Naive thymus-derived CD4-positive, alpha-beta T cell (primary cell): ENCODE data around the gene KIFC1. TPM values are rescaled to one million over a fixed set of nuclear protein-coding genes. Genes with fewer than 3 reads are reported as not detected.

Experiments
- ATAC-seq: fragments of 150-1000 bp; cut with Tn5 transposase; 2 replicates; pipeline ENCODE4 v1.10.0; 2021; ENCODE audit warnings: mild to moderate bottlenecking, moderate library complexity
- CTCF ChIA-PET: fragments of 350-600 bp; sonication (Branson Sonifier 250); formaldehyde crosslinking; loops from one replicate; lab custom pipeline; 2021; ENCODE audit warnings: antibody characterized with exemption; lab: Charles Lee
- POLR2A ChIA-PET: fragments of 350-600 bp; sonication (Branson Sonifier 250); formaldehyde crosslinking; loops from one replicate; lab custom pipeline; 2021; ENCODE audit warnings: antibody characterized with exemption, inconsistent platforms; lab: Charles Lee
- DNase-seq, 9 donors: peaks; one replicate each; pipeline versions ENCODE4 v3.0.0 to v3.0.0-alpha.2; 2020 to 2022; ENCODE audit warnings: mixed read lengths in 1 of 9
- H3K27ac ChIP-seq: one replicate; pipeline ENCODE4 v1.7.0; 2013; ENCODE audit warnings: mild to moderate bottlenecking, low read depth, low read length, moderate library complexity
- H3K27me3 ChIP-seq, 2 donors: one replicate each; pipeline ENCODE4 v1.7.0; 2013; ENCODE audit warnings: low read length in 2 of 2, mild to moderate bottlenecking in 2 of 2, moderate library complexity in 2 of 2; ENCODE audit not compliant: control insufficient read depth in 2 of 2, insufficient read depth in 2 of 2
- H3K36me3 ChIP-seq, 3 experiments: 1 replicate in 2 of 3; 2 replicates in 1 of 3; pipeline ENCODE4 v1.7.0; 2013; ENCODE audit warnings: low read length in 3 of 3, mild to moderate bottlenecking in 3 of 3, moderate library complexity in 1 of 3; ENCODE audit not compliant: insufficient read depth in 3 of 3, control insufficient read depth in 2 of 3
- H3K4me1 ChIP-seq, 2 donors: one replicate each; pipeline ENCODE4 v1.7.0; 2013; ENCODE audit warnings: low read length in 2 of 2, mild to moderate bottlenecking in 2 of 2, moderate library complexity in 1 of 2; ENCODE audit not compliant: control insufficient read depth in 2 of 2, insufficient read depth in 2 of 2
- H3K4me3 ChIP-seq: 2 replicates; pipeline ENCODE4 v1.7.0; 2013; ENCODE audit warnings: mild to moderate bottlenecking, low read length
- H3K9me3 ChIP-seq, 3 experiments: 1 replicate in 2 of 3; 2 replicates in 1 of 3; pipeline ENCODE4 v1.7.0; 2013; ENCODE audit warnings: low read length in 3 of 3; ENCODE audit not compliant: control insufficient read depth in 2 of 3
- H3K27ac Mint-ChIP-seq, 9 donors: one replicate each; pipeline ENCODE4 v1.8.0; 2020 to 2022; ENCODE audit warnings: mixed read lengths in 9 of 9, mild to moderate bottlenecking in 8 of 9, moderate library complexity in 5 of 9, inconsistent platforms in 2 of 9
- H3K27me3 Mint-ChIP-seq, 5 donors: one replicate each; pipeline ENCODE4 v1.8.0; 2021 to 2022; ENCODE audit warnings: mixed read lengths in 5 of 5, mild to moderate bottlenecking in 1 of 5
- H3K36me3 Mint-ChIP-seq, 5 donors: one replicate each; pipeline ENCODE4 v1.8.0; 2020 to 2022; ENCODE audit warnings: mixed read lengths in 5 of 5, mild to moderate bottlenecking in 3 of 5, inconsistent platforms in 1 of 5
- H3K4me1 Mint-ChIP-seq, 7 donors: one replicate each; pipeline ENCODE4 v1.8.0; 2020 to 2022; ENCODE audit warnings: mixed read lengths in 7 of 7, mild to moderate bottlenecking in 3 of 7, inconsistent platforms in 1 of 7
- H3K4me3 Mint-ChIP-seq, 10 donors: one replicate each; pipeline ENCODE4 v1.8.0; 2020 to 2022; ENCODE audit warnings: mild to moderate bottlenecking in 10 of 10, mixed read lengths in 10 of 10, moderate library complexity in 6 of 10, inconsistent platforms in 2 of 10
- H3K9me3 Mint-ChIP-seq, 11 donors: one replicate each; pipeline ENCODE4 v1.8.0; 2020 to 2022; ENCODE audit warnings: mixed read lengths in 11 of 11, mild to moderate bottlenecking in 4 of 11, inconsistent platforms in 1 of 11, moderate library complexity in 1 of 11
- intact Hi-C, 2 donors: fragments of 100-400 bp; cut with micrococcal nuclease; formaldehyde crosslinking; loops; one replicate each; pipeline ENCODE4 v1.15.1; 2023
- polyA plus RNA-seq, 2 donors: library from polyadenylated mRNA; unstranded; fragments of 300-500 nt; fragmentation: Illumina TruSeq; gene quantifications; one replicate each; pipeline ENCODE4 v1.2.3, GENCODE V29; 2021
- total RNA-seq, 6 experiments: library from RNA in 5 of 6; stranded (reverse) in 5 of 6; gene quantifications; 1 replicate in 5 of 6; 2 replicates in 1 of 6; pipeline ENCODE4 v1.2.3 and lab custom pipeline; 2021 to 2026

Gene KIFC1
- total and polyA plus RNA-seq, 7 experiments from 2014 or later: 0.18 to 87.9 (median 1.1) TPM

GRCh38 chr6:33406126-33406525 is 14.5 kb downstream of the KIFC1 start:
- H3K27me3 Mint-ChIP-seq: no peaks in the 10 kb centered on the region
- ATAC-seq: no peak
- Histone ChIP-seq H3K4me3 (no peak overlapping the region), H3K9me3 (no peaks in the 10 kb centered on the region), H3K36me3 (peaks cover 0 to 2% (median 0%) of the 10 kb centered on the region in 3 experiments), H3K27me3 (no peaks in the 10 kb centered on the region), H3K4me1 (peaks cover 10 to 16% of the 10 kb centered on the region in 2 donors), H3K27ac (no peak overlapping the region)
- CTCF ChIA-PET: no interaction called here
- H3K4me1 Mint-ChIP-seq: peaks cover 6 to 36% (median 10%) of the 10 kb centered on the region in 7 donors
- H3K27ac Mint-ChIP-seq: peak overlapping the region in 3 of 9 donors; percentile 6 to 48 (median 46)
- POLR2A ChIA-PET: interaction anchor here (3.1 kb wide), 1 partner anchor 11 kb away, joined by 13 read pairs; the partner anchor contains the start of gene CUTA
- H3K36me3 Mint-ChIP-seq: peaks cover 0 to 26% (median 0%) of the 10 kb centered on the region in 5 donors
- intact Hi-C loops: no loop called here
- H3K4me3 Mint-ChIP-seq: peak overlapping the region in 1 of 10 donors; percentile 9
- peaks cover 0 to 5% (median 0%) of the 10 kb centered on the region in 11 donors for H3K9me3 Mint-ChIP-seq
- DNase-seq: no peak

GRCh38 chr6:33407132-33407718 is 15.6 kb downstream of the KIFC1 start:
- Histone ChIP-seq H3K27me3 (no peaks in the 10 kb centered on the region), H3K36me3 (peaks cover 0 to 6% (median 1%) of the 10 kb centered on the region in 3 experiments), H3K27ac (no peak overlapping the region), H3K9me3 (no peaks in the 10 kb centered on the region), H3K4me1 (peaks cover 18 to 25% of the 10 kb centered on the region in 2 donors), H3K4me3 (no peak overlapping the region)
- Mint-ChIP-seq H3K36me3 (peaks cover 0 to 26% (median 0%) of the 10 kb centered on the region in 5 donors), H3K4me3 (no peak overlapping the region), H3K27ac (peak overlapping the region in 4 of 9 donors; percentile 17 to 48 (median 32)), H3K27me3 (no peaks in the 10 kb centered on the region), H3K9me3 (peaks cover 0 to 5% (median 0%) of the 10 kb centered on the region in 11 donors), H3K4me1 (peaks cover 6 to 42% (median 20%) of the 10 kb centered on the region in 7 donors)
- intact Hi-C loops: no loop called here
- peak in 1 of 9 donors; percentile 26 for DNase-seq
- POLR2A ChIA-PET: interaction anchor here (0.6 to 3.1 kb wide), 3 partner anchors 10 to 15 kb away, joined by 3 to 13 read pairs (median 3); partner anchors contain the start of gene CUTA
- CTCF ChIA-PET: interaction anchor here (1.1 kb wide), 1 partner anchor 18 kb away, joined by 4 read pairs; no protein-coding TSS in a partner anchor
- no peak for ATAC-seq

- ChIA-PET CTCF (no interaction called here), POLR2A (interaction anchor here (0.7 to 6.2 kb wide), 8 partner anchors 9 to 1547 kb away, joined by 3 to 39 read pairs (median 6); partner anchors contain the start of genes B3GALT4, NEU1 and SYNGAP1)
- intact Hi-C loops: loop anchor here (1.0 to 10.0 kb wide), 24 partner anchors 8 to 1745 kb away; partner anchors contain the start of genes CUTA (in 2 of the 2), KIFC1 (in 2 of the 2), RXRB (in 2 of the 2) and SLC39A7 (in 2 of the 2)
- no peaks in the 10 kb centered on the region for H3K27me3 Mint-ChIP-seq
- peak overlapping the region; percentile 78 for H3K4me3 ChIP-seq
- peaks cover 3 to 26% (median 17%) of the 10 kb centered on the region in 5 donors for H3K36me3 Mint-ChIP-seq
- H3K9me3 Mint-ChIP-seq: peaks cover 0 to 5% (median 0%) of the 10 kb centered on the region in 11 donors
- peaks cover 25 to 60% (median 46%) of the 10 kb centered on the region in 7 donors for H3K4me1 Mint-ChIP-seq
- peak overlapping the region; percentile 65 to 99 (median 97) for H3K27ac Mint-ChIP-seq
- peak overlapping the region; percentile 85 to 95 (median 90) for H3K4me3 Mint-ChIP-seq
- peak; percentile 82 for ATAC-seq
- no peaks in the 10 kb centered on the region for H3K27me3 ChIP-seq
- no peaks in the 10 kb centered on the region for H3K9me3 ChIP-seq
- H3K36me3 ChIP-seq: peaks cover 5 to 35% (median 14%) of the 10 kb centered on the region in 3 experiments
- DNase-seq: peak; percentile 94 to 98 (median 95)
- H3K27ac ChIP-seq: peak overlapping the region; percentile 100
- H3K4me1 ChIP-seq: peaks cover 35 to 36% of the 10 kb centered on the region in 2 donors
These were observed 18.6 kb downstream of the KIFC1 start for GRCh38 chr6:33410050-33410710.

- Mint-ChIP-seq H3K9me3 (peaks cover 0 to 5% (median 0%) of the 10 kb centered on the region in 11 donors), H3K27ac (peak within 1 kb of the TSS; percentile 65 to 99 (median 97)), H3K4me3 (peak within 1 kb of the TSS; percentile 85 to 95 (median 91)), H3K4me1 (peaks cover 25 to 61% (median 54%) of the 10 kb centered on the region in 7 donors), H3K27me3 (no peaks in the 10 kb centered on the region), H3K36me3 (peaks cover 3 to 25% (median 18%) of the 10 kb centered on the region in 5 donors)
- ChIA-PET CTCF (no interaction called here), POLR2A (interaction anchor here (0.7 to 6.2 kb wide), 10 partner anchors 8 to 1548 kb away, joined by 3 to 39 read pairs (median 6); partner anchors contain the start of genes B3GALT4, NEU1 and SYNGAP1)
- no peaks in the 10 kb centered on the region for H3K27me3 ChIP-seq
- no peaks in the 10 kb centered on the region for H3K9me3 ChIP-seq
- intact Hi-C loops: loop anchor here (1.0 to 10.0 kb wide), 24 partner anchors 7 to 1746 kb away; partner anchors contain the start of genes CUTA (in 2 of the 2), KIFC1 (in 2 of the 2), RXRB (in 2 of the 2) and SLC39A7 (in 2 of the 2)
- peaks cover 32 to 44% of the 10 kb centered on the region in 2 donors for H3K4me1 ChIP-seq
- ATAC-seq: peak; percentile 71
- H3K4me3 ChIP-seq: peak within 1 kb of the TSS; percentile 83
- peak within 1 kb of the TSS; percentile 100 for H3K27ac ChIP-seq
- peak in 4 of 9 donors; percentile 72 to 88 (median 84) for DNase-seq
- H3K36me3 ChIP-seq: peaks cover 5 to 43% (median 14%) of the 10 kb centered on the region in 3 experiments
These were observed 19.3 kb downstream of the KIFC1 start, which contains the start of gene PHF1 for GRCh38 chr6:33410711-33411631. TSS of gene PHF1 (plus strand) at chr6:33411014. CDS start at chr6:33412264, 1,250 bp downstream.

- intact Hi-C loops: loop anchor here (2.0 to 10.0 kb wide), 11 partner anchors 13 to 1747 kb away; partner anchors contain the start of genes BRD2 (in 1 of the 2), C6orf47 (in 1 of the 2), CSNK2B (in 1 of the 2) and GPANK1 (in 1 of the 2)
- no peak for DNase-seq
- Mint-ChIP-seq H3K4me3 (peak overlapping the region; percentile 83 to 93 (median 88)), H3K27ac (peak overlapping the region; percentile 65 to 96 (median 95)), H3K9me3 (peaks cover 0 to 5% (median 0%) of the 10 kb centered on the region in 11 donors), H3K4me1 (peaks cover 29 to 64% (median 61%) of the 10 kb centered on the region in 7 donors), H3K27me3 (no peaks in the 10 kb centered on the region), H3K36me3 (peaks cover 3 to 28% (median 19%) of the 10 kb centered on the region in 5 donors)
- Histone ChIP-seq H3K9me3 (no peaks in the 10 kb centered on the region), H3K4me1 (peaks cover 37 to 49% of the 10 kb centered on the region in 2 donors), H3K27ac (peak overlapping the region; percentile 100), H3K27me3 (no peaks in the 10 kb centered on the region), H3K36me3 (peaks cover 5 to 45% (median 14%) of the 10 kb centered on the region in 3 experiments), H3K4me3 (peak overlapping the region; percentile 83)
- ChIA-PET CTCF (no interaction called here), POLR2A (interaction anchor here (0.7 to 6.2 kb wide), 6 partner anchors 8 to 440 kb away, joined by 3 to 39 read pairs (median 11); partner anchors contain the start of gene SYNGAP1)
- no peak for ATAC-seq
These were observed 20.0 kb downstream of the KIFC1 start for GRCh38 chr6:33411632-33412005.
